ENCODE data around the gene ISCU.

DNA sequence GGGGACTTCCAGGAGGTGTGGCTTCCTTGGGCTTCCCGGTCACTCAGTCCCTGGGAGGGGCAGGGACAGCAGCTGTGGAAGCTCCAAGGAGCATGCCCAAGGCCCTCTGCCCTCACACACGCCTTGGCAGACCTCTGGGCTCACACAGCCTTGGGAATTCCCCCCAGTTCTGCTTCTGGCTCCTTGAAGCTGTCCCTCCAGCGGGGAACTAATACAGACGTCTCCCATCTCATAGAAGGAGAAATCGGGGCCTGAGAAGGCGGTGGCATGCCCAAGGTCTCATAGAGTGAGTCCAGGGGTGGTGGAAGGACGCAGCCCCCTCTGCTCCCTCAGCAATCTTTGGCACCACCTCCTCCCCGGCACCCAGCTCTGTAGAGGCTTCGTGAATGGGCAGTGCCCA is 51.2 kb downstream of the ISCU start:
- TF ChIP-seq, protein P1, sequence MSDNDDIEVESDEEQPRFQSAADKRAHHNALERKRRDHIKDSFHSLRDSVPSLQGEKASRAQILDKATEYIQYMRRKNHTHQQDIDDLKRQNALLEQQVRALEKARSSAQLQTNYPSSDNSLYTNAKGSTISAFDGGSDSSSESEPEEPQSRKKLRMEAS (IDR thresholded peaks at IDR 0.05; ENCODE audit: low read depth, low read length) = no peak
- TF ChIP-seq, protein P2, sequence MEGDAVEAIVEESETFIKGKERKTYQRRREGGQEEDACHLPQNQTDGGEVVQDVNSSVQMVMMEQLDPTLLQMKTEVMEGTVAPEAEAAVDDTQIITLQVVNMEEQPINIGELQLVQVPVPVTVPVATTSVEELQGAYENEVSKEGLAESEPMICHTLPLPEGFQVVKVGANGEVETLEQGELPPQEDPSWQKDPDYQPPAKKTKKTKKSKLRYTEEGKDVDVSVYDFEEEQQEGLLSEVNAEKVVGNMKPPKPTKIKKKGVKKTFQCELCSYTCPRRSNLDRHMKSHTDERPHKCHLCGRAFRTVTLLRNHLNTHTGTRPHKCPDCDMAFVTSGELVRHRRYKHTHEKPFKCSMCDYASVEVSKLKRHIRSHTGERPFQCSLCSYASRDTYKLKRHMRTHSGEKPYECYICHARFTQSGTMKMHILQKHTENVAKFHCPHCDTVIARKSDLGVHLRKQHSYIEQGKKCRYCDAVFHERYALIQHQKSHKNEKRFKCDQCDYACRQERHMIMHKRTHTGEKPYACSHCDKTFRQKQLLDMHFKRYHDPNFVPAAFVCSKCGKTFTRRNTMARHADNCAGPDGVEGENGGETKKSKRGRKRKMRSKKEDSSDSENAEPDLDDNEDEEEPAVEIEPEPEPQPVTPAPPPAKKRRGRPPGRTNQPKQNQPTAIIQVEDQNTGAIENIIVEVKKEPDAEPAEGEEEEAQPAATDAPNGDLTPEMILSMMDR (IDR thresholded peaks at IDR 0.05; ENCODE audit: low read depth, low read length) = no peak
- TF ChIP-seq POLR2A (IDR thresholded peaks at IDR 0.05; ENCODE audit: extremely low read depth, insufficient read length) = no peak
